GM21423 (cell line): ENCODE data around the gene LRRC32.
A peak's percentile ranks its signal among the peaks of the same experiment; 100 is the strongest.

ENCODE experiments used
- ATAC-seq: cut with Tn5 transposase; IDR thresholded peaks from one replicate; pipeline ENCODE4 v1.9.1; 2021; ENCODE audit warnings: mild to moderate bottlenecking, moderate library complexity; ENCODE audit not compliant: unreplicated experiment

The LRRC32 gene

DNA sequence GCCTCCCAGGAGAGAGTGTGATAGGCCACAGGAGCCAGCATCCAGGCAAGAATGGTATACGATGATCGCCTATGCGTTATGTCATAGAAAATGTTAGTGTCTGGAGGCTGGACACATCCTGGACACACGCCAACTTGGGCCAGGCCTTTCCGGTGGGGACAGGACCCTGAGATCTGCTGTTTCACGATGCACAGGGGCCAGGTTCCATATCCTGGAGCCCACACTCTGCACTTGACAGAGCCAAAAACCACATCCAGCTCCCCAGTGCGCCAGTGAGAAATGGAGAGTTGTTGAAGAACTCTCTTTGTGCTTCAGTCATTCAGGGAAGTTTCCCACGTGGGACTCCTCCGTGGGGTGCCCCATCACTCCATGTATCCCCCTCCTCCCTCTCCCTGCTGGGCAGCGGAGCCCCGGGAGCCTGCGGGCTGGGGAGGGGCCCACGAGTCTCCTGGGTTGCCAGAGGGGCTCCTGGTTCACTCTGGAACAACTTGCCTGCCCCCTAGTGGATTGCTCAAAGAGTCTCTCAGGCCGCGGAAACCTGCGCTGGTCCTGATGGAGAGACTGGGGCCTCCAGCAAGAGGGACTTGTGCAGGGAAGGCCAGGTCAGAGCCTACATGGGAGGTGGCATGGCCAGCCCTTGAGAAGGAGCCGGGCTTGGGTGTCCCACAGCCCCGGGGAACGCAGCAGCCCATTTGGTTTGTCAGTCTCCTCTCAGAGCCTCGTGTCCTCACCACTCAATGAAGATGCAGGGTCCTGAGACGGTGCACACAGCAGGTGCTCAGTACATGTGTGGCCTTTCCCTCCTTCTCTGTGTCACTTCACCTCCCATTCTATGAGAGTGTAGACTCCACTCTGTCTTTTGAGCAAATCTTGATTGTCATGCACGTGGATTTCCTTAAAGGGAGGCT, 10.2 kb upstream of the LRRC32 start:
- ATAC-seq = no peak

DNA sequence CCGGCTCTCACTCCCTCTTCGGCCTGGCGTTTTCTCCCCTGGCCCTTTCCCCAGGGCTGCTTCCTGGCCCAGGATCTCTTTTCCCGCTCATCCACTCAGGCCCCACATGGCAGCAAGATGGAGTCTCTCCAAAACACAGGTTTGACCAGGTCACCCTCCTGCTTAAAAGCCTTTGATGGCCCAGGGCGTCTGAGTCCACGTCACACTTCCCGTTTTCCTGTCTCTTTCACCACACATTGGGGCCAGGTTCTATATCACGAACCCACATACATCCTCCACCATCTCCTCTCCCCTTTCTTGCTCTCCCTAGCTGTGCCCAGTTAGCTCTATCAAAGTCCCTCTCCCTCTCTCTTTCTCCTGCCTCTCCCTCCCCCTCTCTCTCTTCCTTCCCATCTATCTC, 7.8 kb upstream of the LRRC32 start:
- no peak for ATAC-seq

DNA sequence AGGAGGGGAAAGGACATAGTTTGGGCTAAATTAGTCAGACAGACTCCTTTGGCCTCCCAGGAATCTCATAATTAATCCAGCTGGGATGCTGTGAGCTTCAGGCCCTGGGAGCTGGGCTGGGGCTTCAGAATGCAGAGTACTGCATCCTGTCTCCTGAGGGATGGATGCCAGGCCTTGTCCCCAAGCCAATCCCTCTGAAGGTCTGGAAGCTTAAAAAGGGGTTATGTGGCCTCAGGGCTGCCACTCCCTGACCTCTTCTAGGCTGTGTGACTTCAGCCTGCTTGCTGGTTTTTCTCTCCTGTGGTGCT, 6.9 kb upstream of the LRRC32 start:
- no peak for ATAC-seq

DNA sequence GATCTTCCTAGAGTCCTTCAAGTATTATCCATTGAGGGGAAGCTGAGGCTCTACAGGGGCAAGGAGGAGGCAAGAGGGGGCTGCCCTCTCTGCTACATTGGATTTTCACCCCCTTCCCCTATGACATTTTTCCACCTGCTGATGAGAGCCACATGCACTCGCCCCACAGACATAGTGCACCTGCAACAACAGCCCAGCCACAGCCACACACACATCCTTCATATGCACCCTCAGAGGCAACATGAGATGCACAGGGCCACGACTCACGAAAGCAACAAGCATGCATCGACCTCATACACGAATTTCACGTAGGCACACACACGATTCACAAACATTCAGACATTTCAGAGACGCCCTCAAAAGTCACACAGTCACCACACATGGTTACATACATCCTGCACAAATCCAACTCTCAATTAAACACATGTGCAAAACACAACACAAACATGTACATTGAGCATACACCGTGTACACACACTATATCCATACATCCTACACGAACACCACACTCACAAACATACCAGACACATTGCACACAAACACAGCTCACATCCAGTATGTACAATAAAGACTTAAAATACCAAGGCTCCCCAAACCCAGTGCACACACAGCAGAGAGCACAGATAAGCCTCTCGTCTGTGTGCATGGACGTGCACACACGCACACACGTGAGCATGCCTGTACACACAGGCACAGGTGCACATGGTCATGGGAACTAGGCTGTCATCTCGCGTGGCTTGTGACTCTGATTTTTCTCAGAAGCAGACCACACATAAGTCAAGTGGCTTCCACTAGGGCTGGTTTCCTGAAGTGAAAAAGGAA, 6.3 kb upstream of the LRRC32 start:
- ATAC-seq = no peak

DNA sequence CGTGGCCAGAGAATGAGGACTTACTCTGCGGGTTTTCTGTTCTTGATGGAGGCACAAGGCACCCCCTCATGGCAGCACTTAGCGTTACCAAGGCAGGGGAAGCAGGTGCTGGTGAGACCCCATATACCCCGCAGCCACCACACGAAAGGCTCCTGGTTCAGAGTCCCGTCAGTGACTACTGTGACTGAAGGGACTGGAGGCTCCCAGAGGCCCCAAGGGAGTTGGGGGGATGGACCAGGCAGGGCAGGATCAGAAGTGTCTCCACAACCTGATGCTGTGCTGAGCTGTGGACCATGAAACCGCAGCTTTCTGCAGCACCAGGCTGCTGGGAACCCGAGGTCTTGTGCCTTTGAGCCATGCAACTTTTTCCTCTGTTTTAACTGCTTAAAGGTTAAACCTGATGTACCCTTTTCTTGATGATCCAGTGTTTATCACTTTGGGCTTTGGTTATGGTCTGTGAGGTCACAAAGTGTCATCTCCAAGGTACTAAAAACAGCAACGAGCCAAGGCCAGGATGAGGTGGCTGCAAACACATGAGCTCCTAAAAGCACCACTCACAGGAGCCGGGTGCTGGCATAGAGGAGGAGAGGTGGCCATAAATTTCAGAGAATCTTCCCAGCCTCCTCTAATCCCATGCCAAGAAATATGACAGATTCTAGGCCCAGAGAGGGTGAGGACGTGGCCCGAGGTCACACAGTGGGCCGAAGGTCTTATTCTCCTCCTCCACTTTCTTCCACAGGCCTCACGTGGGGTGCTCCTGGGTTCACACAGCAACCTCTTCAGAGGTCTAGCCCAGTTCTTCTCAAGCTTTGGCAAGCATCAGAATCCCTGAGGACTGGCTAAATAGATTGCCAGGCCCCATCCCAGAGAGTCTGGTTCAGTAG, 4.2 kb upstream of the LRRC32 start:
- no peak for ATAC-seq

DNA sequence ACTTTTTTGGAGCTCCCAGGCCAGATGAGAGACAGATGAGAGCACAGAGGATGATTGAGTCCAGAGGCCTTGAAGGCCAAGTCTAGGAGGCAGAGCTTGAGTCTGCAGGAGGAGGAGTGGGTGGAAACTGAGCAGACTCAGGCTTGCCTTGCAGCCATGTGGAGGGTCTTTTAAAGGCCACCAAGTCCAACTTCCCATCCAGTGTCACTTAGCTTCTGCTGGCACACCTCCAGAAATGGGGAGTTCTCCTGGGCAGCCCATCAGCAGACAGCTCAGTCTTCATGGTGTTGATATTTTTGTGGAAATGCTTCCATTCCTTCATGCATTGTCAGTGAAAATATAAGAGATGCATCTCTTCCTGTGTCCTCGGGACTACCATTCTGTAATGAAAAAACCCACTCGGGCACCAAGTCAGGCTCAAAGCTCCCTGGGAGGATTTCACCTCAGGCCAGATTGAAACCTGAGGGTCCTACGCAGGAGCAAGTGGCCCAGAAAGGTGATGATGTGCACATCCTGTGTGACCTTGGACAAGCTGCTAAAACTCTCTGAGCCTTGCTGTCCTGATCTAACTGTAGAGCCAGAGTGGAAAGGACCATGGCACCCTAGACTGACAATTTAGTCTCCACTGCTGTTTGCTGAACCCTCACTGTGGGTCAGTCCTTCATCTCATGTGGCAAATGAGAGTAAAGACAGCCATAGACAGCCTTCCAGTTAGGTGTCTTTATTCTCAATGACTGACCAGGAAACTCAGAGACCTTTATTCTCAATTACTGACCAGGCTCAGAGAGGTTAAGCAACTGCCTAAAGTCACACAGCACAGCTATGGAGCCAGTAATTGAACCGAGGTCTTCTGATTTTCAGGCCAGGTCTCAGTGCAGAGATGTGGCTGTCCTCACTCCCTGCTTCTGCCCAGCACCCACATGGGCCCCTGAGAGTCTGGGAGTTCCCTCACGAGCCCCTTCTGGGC, 2.9 kb upstream of the LRRC32 start:
- no peak for ATAC-seq

DNA sequence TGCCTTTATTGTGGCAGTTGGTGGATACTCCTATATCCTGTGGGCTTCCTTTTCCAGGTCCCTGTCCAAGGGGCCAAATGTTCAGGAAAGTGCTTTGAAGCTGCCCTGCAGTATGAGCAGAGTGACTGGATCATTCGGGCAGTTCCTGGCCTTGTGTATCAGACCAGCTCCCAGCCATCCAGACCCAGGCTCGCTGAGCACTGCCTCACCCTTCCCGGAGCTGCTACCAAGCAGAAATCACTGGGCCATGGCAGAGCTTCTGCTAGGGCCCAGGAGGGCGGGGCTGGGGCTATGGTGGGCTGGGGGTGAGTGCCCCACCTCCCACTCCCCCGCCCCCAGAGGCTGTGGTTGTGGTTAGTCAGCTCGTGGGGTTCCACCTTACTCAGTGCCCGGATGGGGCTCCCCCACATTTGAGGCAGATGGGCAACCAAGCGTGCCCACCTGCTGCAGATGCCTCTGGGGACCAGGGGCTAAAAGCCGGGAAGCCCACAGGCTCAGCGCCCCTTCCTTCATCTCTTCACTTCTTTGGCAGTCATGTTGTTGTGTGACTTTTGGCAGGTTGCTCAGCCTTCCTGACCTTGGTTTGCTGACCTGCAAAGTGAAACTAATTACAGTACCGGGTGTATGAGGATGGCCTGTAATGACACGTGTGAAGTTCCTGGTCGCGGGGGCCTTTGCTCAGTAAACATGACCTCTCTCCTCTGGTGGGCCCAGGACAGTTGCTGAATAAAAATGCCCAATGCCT, 2.1 kb upstream of the LRRC32 start:
- peak; percentile 57 for ATAC-seq

DNA sequence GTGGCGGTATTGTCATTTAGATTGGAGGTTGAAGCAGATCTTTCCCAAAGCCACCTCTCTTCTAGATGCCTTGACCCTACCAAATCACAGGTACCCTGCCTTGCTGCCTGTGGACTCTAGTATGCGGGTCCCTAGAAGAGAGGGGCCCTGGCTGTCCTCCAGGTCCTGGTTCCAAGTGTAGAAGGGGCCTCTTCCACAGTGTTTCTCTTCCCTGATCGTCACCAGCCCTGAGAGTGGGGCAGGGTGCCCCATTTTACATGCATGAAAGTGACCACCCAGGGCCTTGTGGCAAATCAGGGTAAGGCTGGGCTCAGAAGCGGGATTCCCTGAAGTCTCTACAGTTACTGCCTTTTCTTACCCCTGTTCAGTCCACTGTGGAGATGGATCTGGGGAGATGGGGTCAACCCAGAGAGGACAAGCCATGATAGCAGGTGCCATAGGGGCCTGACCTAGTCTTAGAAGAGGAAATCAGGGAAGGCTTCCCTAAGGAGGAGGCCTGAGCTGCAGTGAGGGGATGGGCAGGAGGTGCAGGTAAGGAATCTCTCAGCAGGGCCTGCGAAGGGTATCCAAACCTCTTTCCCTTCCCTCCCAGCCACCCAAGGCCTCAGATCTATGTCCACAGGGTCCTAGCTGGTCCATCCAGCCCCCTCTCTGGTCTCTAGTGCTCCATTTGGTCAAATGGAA, 1.2 kb upstream of the LRRC32 start:
- ATAC-seq = no peak

DNA sequence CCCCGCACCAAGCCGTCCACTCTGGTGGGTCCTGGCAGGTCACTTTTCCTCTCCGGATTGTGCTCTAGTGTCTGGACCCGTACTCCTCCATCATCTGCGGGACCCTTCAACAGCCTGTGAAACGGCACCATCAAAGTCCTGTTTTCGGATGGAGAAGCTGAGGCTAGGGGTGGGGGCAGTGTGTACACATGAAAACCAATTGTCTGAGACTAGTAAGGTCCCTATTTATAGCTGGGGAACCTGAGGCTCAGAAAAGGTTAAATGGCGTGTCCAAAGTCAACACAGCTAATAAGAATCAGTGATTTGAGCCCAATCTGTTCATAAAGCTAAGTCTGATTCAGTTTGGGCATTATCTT, 668 bp upstream of the LRRC32 start:
- ATAC-seq = no peak

DNA sequence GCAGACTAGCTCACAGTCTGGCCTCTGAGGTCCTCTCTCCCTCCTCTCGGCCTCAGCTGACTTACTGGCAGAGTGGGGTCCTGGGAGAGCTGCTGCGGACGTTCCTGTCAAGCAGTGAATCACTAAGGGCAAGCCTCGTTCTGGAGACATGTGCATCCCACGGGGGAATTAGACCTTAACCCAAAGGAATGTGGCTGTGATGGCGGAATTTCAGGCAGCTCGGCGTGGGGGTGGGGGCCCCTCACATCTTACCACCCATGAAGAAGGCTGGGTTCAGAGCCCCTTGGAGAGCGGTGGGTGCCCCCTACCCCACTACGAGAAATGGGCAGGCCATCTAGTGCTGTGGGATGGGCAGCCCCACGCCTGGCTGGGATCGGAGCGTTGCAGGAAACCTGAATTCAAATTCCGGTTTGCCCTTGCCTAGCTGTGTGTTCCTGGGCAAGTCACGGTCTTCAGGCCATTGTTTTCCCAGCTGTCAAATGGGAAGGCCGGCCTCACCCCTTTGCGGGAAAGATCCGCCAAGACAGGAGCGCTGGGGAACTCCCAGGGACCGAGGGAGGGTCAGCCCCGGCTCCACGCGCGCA, 554 bp downstream of the LRRC32 start:
- no peak for ATAC-seq

DNA sequence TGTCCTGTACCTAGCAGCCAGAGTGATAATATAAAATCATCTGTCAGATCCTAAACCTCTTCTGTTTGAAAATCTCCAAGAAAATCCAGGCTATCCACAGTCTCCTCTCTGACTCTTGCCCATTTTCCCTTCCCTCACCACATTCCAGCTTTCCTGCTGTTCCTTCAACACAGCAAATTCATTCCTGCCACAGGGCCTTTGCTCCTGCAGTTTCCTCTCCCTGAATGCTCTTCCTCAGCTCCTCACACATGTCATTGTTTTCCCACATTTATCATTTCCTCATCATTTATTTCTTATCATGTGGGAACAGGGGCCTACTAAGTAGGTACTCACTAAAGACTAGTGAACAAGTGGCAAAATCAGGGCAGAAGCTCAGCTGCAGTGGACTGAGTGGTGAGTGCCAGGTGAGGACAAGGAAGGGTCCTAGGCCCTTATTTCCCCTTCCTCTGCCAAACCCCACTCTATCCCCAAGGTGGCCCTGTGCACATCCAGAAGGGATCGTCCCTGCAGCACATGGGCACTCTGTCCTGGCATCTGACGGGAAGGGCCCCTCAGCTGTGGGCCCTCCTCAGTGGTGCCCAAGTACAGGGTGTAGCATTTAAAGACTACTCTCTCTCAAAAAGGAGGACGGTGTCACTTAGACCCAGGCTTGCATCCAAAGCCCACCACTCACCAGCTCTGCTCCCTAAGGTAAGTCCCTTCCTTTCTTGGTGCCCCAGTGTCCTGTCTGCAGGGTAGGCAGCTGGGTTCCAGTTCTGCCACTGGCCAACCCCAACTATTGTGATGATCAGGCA, 2.0 kb downstream of the LRRC32 start:
- no peak for ATAC-seq

DNA sequence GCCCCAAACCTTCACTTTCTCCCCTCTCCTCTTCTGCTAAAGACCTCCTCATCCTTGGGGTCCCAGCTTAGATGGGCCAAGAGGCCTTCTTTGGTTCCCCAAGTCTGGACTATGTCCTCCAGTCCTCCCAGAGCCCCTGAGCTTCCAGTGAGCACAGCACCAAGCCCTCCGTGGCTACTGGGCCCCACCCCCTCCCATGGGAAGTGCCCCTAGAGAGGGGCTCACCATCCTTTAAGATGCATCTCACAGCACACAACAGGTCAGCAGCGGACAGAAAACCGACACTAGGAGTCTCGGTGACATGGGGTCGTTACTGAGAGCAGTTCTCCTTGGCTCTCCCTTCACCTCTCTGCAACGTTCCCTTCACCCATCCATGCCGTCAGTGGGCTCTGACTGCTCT, 2.7 kb downstream of the LRRC32 start:
- no peak for ATAC-seq

DNA sequence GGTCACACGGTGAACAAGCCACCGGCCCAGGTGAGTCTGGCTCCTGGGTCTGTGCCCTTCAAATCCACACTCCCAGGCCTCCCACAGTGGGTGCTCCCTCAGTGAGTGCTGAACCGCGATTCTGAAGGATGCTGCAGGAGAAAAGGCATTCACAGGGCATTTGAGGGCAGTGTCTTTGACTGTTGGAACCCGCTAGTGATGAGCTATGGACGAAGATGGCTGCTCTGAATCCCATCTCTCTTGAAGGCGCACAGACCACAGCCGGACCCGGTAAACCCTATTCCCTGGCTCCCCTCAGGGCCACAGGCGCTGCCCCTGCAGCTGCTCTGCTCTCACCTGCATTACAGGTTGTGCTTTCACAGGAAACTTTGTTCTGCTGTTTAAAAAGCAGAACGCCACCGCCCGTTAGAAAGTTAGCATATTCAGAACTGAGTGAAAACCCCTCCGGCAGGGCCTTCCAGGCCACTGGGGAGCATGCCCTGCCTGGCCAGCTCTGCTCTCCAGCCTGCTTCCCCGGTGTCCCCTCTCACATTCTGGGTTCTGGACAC, 3.2 kb downstream of the LRRC32 start:
- ATAC-seq = no peak

DNA sequence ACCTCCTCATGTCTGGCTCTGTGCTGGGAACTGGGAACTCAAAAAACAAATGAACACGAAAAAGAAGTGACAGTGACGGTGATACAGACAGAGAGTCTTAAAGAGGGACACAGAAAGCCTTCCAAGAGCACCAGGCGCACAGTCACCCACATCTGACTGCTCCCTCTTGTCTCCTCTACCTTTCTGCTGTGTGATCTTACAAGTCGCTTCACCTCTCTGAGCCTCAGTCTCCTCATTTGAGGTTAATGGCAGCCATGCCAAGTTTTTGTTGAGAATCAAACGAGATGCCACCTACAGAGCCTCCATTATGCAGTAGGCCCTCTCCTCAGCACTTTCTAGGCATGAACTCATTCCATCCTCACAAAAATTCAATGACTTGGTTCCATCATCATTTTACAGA, 3.7 kb downstream of the LRRC32 start:
- ATAC-seq = no peak

DNA sequence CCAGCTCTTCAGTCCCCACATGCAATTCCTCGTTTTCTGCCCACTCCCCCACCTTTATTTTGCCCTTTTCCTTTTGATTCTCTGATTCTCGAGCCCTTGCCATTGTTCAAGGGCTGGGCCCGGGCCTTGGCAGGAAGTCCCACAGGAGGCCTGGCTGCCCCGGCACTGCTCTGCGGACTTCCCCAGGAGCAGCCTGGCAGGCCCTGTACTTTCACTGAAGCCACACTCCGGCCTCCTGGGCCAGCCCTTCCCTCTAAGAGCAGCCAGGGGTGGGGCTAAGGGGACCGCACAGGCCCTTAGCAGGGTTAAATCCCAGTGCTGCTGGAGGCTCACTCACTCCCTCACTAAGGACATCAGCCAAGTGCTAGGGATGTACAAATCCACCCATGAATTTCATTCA, 4.1 kb downstream of the LRRC32 start:
- ATAC-seq = peak; percentile 60

DNA sequence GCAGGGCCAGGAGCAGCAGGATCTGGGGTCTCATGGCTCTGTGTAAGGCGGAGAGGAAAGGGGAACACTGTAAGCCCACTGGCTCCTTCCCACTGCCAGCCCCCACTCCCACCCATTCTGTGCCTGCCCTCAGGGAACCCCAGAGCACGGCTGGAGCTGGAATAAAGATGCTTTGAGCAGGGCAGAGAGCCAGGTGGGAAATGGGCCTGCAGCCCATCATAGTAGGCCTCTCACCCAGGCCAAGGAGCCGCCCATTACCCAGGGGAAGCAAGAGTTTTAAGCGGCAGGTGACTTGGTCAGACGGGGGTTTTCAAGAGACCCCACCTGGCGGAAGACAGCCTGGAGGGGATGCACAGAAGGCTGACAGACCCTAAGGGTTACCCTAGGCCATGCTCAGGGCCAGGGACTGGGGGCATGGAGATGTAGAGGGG, 4.6 kb downstream of the LRRC32 start:
- no peak for ATAC-seq

DNA sequence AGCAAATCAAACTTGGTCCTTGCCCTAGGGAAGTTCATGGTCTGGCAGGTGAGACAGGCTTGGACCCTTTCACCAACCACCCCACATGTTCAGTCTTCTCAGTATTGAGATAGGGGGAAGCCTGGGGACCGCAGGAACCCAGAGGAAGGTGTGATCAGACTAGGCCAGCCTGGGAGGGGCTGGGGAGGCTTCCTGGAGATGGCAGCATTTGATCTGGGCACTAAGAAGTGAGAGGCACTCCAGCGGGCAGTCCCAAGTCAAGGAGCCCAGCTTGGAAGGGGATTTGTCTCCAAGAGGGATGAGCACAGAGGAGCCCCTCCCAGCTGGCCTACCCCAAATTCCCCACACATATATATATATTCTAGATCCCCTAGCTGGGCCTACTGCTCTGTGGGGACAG, 5.4 kb downstream of the LRRC32 start:
- no peak for ATAC-seq
